K562 (cell line): ENCODE results near the gene HDAC6.

Experiments
- ID3 ChIP-seq, 2 experiments: fragments of 250-450 bp in 1 of 2; fragments of 450-650 bp in 1 of 2; sonication (Bioruptor Pico) in 1 of 2; IDR thresholded peaks; 2 replicates each; pipeline versions ENCODE4 v1.6.1 to v1.8.0; 2016 to 2021; ENCODE audit warnings: mild to moderate bottlenecking in 2 of 2, moderate library complexity in 2 of 2, missing compliant biosample characterization in 1 of 2, missing genetic modification characterization in 1 of 2
- MTA3 ChIP-seq: fragments of 450-650 bp; formaldehyde crosslinking; IDR thresholded peaks from 2 replicates; pipeline ENCODE4 v1.6.1; 2017; ENCODE audit warnings: mild to moderate bottlenecking, borderline replicate concordance
- SREBF2 ChIP-seq: sonication (generic); formaldehyde crosslinking; IDR thresholded peaks from 2 replicates; pipeline ENCODE4 v1.4.0; 2020; ENCODE audit warnings: mild to moderate bottlenecking, missing genetic modification reagents

- TF ChIP-seq SREBF2 (CRISPR knock-in tag) (no peak), MTA3 (no peak), ID3 (CRISPR knock-in tag; IDR thresholded peaks at IDR 0.05) (no peak), ID3 (tag; IDR thresholded peaks at IDR 0.05) (no peak)
Measured at GRCh38 chrX:48787505-48788443, 14.1 kb upstream of the HDAC6 start.
